Activated naive CD8-positive, alpha-beta T cell treated with anti-CD3 and anti-CD28 coated beads, Interleukin-2, amount 50 U/mL, for 16 hours (primary cell): ENCODE data around the gene CC2D2A.

ENCODE experiments used
- DNase-seq: peaks from one replicate; pipeline ENCODE4 v3.0.0-alpha.2; 2020; ENCODE audit warnings: low read depth, low spot score

The CC2D2A gene

DNA sequence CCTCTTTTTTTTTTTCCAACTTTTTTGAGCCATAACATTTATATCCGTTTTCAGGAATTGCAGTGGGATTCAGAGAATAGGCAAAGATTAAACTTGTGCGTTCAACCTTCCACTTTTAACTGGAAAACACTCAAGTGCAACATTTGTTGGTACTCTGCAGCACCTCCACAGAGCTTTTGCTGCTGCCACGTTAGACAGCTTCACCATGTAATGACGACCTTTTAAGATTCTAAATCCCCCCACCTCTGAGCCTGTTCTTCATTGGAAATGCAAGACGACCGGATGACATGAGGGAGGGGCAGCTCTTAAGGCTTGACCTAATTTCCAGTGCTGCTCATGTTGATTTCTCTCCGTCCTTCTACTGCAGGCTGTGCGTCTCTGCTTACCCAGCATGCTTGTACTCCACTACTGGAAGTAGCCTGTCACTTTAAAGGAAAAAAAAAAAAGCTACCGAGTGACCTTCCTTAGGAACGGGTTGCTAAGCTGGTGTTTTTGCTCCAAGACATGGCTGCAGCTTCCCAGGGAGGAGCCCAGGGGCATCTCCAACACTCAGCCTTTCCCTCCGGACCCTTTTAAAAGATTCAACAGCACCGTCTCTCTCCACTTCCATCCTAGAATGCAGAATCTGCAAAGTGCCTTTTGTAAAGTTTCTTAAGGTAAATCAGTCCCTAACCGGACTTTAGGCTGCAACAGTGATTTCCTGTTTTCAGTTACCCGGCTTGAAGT lies at the start of gene CC2D2A:
CC2D2A (plus strand) TSS at position 481 of the 726 bp plus-strand sequence. CDS start 6,051 bp downstream, outside the sequence.
- DNase-seq: no peak

DNA sequence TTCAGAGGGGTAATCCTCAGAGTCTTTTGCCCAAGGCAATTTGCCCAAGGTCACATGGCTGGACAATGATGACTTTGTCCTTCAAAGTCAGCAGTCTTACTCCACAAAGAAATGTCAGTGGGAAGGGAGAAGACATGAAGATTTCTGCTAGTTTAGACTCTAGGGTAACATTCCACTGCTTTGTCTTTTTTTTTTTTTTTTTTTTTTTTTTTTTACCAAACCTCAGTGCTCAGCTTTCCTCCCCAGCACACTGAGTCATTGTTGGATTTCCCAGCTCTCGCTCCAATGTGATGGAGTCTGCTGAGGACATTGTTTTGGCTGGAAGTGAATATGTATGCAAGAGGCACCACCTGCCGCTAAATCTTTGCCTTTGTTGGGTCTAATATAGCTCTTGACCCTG lies 49.0 kb upstream of the CC2D2A start:
- no peak for DNase-seq

DNA sequence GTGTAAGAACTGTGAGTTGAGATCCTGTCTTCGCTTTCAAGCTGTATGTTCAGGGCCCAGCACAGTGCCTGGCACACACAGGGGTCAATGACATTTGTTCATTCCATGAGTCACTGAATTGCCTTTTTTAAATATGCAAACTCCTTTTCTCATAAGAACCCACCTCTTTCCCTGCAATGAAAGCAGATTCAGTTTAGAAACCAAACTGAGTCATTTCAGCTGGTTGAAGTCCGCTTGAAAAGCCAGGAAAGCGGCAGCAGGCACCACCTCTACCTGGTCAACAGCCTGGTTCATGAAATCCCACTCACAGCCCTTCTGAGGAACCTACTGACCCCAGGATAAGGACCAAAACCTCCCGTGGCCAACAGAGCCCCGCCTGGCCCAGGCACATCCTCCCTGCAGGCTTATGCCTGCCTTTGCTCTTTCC lies 46.4 kb upstream of the CC2D2A start:
- no peak for DNase-seq

DNA sequence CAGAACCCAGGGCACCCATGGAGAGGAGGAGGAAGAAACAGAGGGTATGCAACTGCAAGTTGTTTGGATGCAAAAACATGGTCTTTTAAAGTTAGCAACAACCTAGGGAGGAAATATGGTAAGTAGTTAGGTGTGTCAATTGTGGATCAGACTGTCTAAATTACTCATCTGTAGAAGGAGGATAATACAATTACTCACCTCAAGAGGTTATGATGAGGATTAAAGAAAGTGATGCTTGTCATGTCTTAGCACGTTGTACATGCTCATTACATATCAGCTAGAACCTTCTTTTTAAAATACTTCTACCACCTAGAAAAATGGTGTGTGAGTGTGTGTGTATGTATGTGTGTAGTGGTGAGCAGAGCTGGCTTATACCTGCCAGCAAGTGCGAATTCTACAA lies 44.2 kb upstream of the CC2D2A start:
- no peak for DNase-seq

DNA sequence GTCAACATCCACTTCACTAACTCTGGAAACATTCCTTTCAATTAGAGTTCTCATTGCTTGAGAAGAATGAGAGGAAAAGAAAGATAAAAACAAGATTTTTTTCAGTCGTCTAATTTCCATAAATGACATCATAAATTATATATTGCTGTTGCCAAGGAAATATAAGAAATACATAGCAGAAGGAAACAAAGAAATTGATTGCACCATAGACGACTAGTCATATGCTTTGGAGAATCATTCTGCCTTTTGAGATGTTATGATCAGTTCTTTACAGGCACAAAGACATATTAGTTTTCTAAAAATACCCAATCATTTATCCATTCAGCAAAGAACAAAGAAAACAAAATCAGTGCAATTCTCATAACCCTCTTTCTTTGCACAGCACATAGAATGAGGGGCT lies 42.5 kb upstream of the CC2D2A start:
- DNase-seq: no peak

DNA sequence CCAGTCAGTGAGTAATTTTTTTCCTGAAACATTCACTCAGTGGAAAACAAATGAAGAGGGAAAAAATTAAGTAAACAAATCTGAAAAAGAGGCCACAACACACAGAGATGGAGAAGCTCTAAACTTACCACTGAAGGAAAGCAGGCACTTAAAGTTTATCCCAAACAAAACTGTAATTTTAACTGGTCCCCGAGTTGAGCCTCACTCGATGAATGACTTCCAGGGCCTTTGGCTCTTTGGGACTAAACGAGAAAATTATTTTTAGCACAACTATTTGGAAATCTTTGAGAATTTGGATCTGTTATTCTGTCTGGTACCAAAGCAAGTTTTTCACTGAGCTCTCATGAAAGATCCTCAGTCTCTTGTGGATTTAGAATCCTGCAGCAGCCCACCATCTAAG lies 42.0 kb upstream of the CC2D2A start, which contains the start of gene C1QTNF7:
C1QTNF7 (plus strand) TSS at position 333 of the 400 bp plus-strand sequence. CDS start 7,711 bp downstream, outside the sequence.
- DNase-seq: no peak

DNA sequence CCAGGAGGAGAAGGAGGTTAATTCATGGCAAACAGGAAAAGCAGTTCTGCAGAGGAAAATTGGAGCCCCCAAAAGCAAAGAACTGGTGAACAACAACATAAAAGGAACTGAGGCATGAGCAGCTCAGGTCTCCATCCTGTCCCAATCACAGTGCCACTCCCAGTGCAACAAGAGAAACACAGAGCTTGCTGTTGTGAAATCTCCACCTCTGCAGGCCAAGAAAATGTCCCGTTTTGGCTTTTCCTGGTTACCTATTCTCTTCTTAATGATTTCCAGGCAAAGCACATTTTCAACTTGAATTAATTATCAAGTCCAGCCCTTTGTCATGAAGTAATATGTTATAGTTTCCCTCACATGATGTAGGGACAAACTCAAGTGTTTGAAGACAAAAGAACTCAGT lies 41.1 kb upstream of the CC2D2A start:
- DNase-seq: no peak

DNA sequence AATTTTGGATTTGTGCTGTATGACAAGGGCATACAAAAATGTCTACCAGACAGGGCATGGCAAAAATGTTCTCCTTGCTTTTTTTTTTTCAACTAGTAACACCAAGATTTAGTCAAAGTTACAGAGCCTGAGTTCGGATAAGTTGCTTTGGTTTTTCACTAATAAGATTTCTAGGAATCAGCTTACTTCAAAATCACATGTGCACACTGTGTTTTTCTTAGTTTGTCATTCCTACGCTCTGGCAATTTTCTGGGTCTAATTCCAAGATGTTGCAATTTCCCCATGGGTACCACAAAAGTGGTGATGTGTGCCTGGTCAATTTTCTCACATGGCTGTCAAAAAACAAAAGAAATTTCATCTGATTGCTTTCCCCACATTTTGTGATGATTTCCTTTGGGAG lies 35.6 kb upstream of the CC2D2A start:
- DNase-seq: no peak

DNA sequence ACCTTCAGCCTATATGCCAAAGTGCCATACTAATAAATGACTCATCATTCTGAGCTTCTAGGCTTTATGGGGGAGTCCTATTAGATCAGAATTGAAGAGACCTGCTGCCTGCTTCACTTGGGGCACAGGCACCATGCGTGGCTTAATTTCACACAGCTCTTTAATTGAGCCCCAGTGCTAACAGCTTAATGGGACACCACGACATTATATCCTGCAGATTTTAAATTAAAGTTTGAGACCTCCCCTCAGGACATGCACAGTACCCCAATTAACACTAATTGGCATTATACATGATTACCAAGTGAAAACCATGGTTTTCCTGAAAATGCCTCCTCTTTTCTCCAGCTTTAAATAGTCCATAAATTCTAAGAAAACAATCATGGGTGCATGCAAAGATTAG lies 35.0 kb upstream of the CC2D2A start:
- no peak for DNase-seq

DNA sequence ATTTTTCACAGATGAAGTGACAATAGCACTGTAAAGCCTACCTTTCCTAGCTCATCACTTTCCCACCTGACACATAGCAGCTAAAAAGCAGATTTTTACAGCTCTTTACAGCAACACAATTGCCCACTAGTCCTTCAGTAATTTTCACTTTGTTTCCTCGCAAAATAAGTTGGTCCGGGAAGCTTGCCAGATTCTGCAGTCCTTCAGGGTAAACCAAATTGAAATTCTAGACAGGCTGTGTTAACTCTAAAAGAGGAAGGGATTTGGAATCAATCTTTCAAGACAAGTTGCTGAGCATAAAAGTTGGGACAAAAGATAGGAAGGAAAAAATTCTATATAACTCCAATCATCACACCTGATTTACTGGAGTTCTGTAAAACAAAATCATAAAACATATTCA lies 33.2 kb upstream of the CC2D2A start:
- no peak for DNase-seq

DNA sequence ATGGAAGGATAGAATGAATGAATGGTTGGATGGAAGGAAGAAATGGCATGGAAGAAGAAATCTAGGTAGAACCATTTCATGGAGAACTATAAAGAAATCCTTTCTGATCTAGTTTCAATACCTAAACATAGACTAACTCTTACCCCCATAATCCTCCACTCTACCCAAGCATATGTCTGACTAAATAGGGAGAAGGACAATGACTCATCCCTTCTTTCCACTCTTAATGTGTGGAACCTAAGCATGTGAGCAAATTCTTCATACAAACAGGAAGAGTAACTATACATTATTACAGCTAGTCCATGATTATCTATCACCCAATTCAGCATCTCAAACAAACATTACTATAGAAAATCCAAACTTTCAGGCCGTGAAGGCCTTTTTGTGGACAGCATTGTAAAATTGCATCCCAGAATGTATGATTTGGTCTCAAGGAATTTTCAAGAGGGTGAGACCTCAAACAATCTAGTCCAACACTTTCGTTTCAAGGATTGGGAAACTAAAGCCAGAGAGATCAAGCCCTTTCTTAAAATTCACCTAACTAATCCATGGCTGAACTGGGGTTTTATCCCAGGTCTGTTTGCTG lies 30.6 kb upstream of the CC2D2A start:
- no peak for DNase-seq

DNA sequence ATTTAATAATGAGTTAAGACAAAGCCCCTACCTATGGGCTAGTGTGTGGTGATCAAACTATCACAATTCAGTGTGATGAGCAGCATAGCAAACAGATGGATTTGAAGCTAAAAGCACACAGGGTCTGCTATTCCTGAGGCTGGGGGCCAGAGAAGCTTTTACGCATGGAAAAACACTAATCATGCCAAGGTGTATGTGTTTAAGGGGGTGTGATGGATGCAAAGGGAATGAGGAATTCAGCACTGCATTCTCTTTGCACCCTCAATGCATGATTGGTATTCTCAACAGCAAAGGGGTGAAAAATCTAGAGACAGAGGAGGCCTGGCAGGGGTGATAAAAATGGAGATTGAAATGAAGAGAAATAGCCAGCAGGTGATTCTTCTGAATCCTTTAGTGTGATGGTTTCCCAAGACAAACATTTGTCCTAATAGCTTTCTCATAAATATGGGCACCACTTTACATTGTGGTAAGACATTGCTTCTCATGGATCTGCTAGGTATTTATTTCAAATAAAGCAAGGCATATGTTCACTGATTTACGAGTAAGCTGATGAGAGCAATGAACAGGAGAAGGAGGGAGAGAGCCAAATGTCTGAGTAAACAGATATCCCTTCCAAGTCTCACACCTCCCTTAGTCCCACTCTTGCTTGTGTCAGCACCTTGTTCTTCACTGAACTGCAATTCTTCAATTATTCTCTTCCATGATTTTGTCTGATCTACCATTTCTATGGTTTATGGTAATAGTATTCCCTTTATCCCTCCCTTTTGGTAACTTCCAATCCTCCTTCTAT lies 26.1 kb upstream of the CC2D2A start:
- no peak for DNase-seq

DNA sequence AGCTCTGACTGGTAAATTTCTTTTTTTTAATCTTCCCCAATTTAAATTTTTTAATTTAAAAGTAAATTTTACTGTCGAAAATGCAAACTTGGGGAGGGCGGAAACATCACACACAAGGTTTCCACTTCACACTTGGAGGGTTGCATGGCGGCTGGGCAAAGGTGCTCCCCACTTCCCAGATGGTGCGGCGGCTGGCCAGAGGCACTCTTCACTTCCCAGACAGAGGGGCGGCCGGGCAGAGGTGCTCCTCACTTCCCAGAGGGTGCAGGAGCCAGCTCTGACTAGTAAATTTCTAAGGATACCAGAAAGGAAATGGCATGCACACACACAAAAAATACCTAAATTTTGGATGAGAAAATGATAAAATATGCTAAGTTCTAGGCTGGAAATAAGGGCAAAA lies 25.4 kb upstream of the CC2D2A start:
- DNase-seq: no peak

DNA sequence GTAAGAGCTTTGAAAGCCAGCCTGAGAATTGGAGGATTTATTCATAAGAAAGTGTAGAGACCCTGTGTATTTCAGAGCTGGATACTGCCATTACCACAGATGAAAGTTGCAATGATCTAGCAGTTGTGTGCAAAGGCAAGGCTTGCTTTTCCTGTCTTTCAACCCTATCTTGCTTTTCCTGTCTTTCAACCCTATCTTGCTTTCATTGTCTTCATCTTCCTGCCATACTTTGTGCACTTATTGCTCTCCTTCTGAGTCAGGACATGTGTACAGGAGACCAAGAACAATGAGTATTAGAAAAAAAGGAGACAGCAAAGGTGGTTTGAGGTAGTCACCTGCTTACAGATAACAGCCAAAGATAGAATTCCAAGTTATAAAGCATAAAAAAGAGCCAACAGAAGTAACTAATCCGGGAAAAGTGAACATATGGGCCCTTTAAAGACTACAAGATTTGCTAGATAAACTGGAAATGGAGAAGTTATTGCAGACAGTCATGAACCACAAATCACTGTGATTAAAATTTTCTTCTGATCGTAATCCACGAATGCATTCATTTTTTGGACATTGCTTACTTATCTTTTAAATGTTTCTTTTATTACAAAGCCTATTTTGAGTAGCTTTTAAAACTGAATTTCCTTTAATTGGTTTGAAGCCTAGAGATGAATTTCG lies 24.7 kb upstream of the CC2D2A start:
- no peak for DNase-seq

DNA sequence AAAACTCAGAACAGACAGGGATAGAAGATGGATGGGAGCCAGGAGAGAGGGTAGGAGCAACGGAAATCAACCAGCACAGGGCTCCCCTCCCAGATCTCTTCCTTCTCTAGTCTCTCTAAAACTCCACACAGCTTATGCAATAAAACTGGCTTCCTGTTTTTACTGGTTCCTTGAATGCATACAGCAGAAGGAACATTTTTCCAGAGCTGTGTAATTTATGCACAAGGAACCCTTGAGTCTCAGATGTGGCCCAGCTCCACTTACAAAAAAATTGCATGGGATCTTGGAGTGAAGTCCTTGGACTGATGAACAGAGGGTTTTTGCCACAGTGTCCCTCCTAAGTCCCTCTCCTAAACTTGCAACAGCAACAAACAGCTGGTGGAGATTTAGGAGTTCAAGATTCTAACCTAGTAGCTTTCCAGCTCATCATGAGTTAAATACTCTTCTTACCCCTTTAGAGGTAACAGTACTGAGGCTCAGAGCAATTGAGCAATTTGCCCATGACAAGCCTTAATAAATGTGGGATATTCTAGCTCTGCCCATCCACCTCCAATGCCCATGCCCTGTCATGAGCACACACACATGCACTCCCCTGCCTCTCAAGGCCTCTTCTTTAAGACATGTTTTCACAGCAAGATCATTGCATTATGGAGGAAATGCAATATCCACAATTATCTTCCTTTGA lies 18.4 kb upstream of the CC2D2A start:
- DNase-seq: no peak

DNA sequence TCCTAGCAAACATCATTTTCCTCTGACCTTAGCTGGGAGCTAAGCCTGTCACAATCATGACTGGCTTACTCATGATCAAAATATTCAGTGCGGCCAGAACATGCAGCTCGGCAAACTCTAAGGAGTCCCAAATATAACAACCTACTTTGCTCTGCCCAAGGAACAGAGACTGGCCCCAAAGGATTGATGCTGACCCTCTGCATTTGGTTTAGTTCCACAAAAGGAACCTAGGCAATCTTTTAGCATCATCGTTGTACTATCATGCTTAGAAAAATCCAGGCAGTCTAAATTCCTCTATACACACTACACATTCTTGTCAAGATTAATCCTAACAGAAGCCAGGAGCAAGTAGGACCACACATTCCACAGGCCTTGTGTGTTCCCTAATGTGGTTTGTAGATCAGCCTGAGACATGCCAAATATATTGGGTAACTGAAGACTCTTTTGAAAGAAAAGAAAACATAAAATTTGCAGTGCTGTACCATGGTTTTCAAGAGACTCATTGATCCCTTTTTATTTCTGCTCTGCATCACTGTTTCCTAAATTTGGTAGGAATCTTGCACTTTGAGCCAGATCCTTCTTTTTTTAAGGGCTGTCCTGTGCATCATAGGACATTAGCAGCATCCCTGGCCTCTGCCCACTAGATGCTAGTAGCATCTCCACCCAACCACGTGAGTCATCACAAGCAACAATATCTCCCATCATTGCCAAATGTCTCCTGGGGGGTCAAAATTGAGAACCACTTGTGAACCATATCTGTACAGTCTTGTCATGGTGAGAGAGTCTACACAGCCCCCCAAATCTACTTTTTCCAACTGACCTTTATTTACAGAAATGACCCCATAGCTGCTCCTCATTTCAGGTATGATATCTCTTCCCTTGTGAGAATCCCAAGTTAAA lies 17.6 kb upstream of the CC2D2A start:
- no peak for DNase-seq

DNA sequence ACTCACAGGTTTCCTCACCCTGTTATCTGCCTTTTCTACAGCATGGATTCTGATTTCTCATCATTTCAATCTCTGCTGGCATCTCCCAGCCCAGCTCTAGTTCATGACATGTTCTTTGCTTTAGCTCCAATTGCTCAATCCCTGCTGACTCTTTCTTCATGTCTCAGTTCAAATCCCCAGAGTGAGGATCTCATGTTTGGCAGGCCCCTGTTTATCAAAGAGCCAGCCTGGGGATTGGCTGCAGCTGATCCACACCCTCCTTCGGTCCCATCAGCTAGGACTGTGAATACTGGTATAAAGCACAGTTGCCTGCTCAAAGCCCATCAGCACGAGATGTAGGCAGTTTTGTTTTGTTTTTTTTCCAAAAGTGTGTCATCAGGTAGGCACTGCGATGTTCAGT lies 14.4 kb upstream of the CC2D2A start:
- DNase-seq: no peak

DNA sequence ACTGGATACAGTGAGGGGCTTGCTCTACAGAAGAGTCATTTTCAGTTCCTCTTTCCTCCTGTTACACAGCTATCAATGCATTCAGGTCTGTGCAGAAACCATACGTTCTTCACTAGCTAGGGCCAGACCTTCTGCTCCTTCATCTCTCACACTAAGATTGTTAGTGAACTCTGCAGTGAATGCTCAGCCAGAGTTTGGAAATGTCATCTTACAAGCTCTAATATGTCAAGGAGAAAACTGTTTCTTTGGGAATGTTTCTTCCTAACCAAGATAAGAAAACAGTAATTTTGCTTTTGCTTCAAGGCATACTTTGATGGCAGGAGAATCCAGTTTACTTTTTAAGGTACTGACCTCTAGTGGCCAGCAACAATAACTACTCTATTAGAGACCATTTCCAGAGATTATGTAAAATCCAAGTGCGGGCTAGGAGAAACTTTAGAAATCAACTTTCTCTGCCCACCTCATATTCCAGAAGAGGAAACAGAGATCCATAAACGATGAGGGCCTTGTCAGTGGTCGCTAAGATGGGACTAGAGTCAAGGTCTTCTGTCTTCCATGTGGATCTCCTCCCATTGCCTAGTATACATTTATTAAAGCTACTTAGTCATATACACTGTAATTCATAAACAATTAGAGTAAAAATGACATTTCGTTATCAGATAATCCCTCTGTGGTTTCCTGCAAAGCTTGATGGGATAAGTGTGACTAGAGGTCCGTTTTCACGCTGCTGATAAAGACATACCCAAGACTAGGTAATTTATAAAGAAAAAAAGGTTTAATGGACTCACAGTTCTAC lies 12.1 kb upstream of the CC2D2A start:
- no peak for DNase-seq

DNA sequence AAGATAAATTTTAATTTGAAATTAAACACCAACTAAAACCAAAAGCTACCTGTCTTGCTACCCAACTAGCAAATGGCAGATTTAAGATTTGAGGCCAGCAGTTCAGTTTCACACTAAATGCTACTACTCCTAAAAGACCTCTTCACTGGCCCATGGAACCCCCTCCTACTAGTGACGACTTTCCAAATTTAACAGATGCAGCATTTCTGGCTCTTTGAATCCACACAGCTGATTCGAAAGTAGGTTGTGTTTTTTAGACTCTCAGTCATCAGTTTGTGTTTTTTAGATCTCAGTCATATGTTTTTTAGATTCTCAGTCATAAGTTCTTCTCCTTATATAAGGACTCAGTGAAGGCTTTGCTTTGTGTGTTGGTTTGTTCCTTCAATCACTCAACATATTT lies 11.1 kb upstream of the CC2D2A start:
- DNase-seq: no peak

DNA sequence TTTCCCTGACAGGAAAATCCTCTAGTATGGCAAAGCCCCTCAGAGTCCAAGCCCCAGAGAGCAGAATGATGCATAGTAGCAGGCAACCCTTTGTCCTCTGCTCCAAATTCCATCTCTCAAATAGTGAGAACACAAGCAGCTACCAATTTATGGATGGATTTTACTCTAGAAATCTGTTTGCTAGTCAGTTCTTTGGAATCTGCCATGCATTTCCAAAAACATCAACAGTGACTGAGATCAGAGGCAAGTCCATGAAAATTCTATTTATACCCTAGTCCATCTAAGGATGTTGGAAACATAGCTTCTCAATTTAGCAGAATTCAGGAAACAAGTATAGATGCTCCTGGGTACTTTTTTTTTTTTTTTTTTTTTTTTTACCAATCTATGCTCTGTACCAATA lies 10.0 kb upstream of the CC2D2A start:
- no peak for DNase-seq
